ENCODE results near the gene CCDC69.

CCDC69 gene

DNA sequence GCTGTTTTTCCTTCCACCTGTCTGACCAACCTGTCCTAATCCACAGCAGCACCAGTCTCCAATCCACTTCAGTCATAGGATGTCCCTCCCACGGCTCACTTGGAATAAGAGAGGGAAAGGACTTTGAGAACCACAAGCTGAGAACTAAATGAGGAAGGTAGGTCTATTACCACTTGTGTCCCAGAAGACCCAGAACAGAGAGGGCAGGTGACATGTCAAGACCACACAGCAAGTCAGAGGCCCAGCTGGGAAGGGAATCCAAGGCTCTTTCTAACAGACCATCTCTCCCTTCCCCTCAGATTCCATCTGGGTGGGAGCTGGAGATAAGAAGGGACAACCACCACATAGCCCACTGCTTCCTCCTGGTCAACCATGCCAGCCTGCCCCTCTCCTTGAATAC lies 81.0 kb downstream of the CCDC69 start:
- no peak for DNase-seq (ENCODE audit: low read depth)

DNA sequence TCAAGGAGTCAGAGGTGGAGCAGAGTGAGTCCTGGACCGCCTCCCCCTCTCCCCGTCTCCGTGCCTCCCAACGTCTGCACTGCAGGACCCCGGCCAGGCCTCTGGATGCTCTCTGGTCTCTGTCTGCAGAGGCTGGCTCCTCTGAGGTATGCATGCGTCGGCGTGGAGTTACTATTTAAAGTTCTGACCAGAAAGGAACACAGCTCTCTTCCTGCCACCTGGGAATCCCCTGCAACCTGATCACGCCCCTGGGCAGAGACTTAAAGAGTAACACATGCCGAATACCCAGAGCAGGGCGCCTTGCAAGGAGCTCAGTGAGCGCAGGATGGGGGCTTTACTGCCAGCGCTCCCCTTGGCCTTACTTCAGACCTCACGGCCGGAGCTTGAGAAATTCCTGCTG lies 82.4 kb downstream of the CCDC69 start:
- peak; percentile 65 for DNase-seq (ENCODE audit: low read depth)

DNA sequence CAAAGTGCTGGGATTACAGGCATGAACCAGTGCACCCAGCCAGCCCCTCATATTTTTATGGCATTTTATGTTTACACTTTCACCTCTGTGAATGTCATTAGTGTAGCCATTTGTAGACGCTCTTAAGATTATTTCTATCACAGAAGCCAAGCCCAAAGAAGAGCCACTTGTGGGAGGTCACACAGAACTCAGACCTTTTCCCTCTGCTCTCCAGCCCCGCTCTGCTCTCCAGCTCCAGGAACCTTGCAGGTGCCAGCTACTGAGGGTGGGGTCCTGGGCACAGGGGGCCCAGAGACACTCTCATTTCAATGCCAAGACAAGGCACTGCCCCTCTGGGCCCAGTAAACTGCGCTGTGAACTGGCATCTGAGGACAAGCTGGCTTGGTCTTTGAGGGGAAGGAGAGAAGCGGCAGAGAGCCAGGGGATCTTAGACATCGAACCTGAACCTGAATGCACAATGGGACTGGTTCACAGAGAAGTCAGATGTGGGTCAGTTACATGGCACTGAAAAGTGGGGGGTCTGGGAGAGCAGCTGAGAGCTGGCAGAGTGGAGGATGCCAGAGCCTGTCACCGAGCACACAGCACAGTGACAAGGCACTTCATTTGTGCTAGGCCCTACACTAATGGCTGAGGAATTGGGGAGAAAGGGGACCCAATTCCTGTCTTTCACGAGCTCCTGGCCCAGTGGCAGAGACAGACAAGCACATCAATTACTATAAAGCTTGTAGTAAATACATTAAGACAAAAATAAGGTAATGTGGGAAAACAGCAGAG lies 83.0 kb downstream of the CCDC69 start:
- no peak for DNase-seq (ENCODE audit: low read depth)

DNA sequence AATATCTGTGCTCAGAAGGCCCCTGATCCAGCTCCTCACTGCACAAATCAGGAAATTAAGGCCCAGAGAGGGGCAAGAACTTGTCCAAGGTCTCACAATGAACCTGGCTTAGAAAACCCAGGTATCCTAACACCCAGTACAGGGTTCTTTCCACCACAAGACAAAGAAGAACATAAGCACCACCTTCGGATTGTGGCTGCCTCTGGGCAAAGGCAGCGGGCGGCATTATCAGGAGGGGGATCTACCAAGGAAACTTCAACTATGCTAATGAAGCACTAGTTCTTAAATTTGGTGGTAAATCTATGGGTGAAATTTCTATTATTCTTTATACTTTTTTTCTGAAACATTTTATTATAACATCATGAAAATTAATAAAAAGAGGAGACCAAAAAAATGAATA lies 84.2 kb downstream of the CCDC69 start:
- no peak for DNase-seq (ENCODE audit: low read depth)

DNA sequence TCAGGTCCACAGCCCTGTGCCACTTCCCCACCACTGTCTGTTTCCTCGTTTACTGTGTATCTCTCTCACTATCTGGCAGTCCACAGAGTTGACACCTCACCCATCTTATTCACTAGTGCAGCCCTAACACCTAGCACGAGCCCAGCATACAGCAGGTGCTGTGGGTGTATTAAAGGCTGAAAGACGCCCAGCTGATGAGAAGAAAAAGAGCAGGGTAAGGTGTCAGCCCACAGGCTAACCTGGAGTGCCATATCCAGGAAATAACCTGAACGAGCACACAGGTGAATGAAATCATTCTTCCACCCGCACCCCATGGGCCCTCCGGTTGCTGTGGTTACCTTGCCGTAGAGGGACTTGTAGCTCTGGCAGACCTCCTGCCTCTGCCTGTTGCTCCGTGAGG lies 84.9 kb downstream of the CCDC69 start:
- no peak for DNase-seq (ENCODE audit: low read depth)

DNA sequence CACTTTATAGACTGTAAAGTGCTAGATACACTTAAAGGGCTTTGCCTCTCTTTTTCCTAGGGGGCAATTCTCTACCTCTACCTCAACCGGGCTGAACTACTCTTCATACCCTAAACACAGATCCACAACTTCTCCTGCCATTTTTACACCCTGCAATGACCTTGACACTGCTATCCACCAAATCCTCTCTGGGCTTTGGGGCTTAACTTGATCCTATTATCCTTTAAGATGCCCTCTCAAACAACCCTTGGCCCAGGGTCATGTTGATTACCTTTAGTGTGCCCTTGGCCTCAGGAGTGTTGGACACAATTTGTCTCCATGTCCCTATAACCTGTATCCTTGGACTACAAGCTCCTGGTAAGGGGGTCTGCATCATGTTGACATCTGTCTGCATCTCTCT lies 85.8 kb downstream of the CCDC69 start:
- DNase-seq (ENCODE audit: low read depth) = no peak

DNA sequence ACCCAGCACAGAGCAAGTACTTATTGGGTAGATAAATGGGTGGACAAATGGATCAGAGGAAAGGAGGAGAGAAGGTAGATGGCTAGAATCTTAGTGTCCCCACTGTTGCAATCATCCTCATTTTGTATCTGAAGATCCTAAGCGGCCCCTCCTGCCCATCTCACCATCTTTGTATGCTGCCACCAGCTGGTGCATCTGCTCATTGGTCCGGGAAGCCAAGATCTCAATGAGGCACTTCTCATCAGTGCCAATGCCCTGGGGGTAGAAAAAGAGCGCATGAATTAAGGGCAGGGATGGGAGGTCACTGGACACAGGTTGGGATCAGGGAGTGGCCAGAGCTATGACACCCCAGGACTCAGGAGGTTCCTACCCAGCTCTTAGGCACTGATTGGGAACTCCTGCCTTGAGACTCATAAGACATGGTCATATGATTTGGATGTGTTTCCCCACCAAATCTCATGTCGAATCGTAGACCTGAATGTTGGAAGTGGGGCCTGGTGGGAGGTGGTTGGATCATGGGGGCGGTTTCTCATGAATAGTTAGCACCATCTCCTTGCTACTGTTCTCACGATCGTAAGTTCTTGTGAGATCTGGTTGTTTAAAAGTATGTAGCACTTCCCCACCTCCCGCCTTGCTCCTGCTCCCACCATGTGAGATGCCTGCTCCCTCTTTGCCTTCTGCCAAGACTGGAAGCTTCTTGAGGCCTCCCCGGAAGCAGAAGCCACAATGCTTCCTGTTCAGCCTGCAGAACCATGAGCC lies 86.6 kb downstream of the CCDC69 start:
- no peak for DNase-seq (ENCODE audit: low read depth)

DNA sequence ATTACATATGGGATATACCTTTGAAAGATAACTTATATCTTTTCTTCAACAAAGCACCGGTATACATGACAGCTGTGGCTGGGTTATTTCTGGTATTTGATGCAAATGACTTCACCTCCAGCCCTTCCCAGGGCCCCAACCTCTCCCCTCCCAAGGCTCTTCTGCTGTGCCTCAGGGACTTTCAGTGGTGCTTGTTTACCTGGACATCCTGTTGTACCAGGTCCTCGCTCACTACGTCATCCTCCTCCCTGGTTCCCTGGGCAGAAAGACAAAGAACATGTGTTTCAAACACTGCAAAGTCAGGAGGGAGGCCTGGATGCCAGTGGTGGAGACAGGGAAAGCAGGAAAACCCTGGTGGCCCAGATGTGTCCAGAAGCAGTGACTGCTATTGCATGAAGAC lies 89.7 kb downstream of the CCDC69 start:
- DNase-seq (ENCODE audit: low read depth) = no peak

DNA sequence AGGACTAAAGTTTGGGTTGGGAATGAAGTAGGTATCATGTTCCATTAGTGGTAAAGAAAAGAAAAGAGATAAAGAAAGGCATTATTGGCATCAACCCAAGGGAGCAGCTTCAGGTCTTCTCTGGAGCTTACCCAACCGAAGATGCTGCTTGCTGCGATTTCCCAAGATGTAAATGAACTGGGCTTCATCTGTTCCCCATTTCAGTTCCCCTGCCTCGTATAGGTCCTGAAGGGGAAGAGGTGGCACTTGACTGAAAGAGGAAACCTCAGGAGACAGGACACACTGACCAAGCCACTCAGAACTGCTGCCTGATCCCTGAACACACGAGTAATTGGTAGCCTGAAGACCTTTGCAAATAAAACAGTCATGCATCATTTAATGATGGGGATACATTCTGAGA lies 90.9 kb downstream of the CCDC69 start:
- no peak for DNase-seq (ENCODE audit: low read depth)
